Measurements from ENCODE around the gene SCGN. TPM values are rescaled to one million over a fixed set of nuclear protein-coding genes. Genes with fewer than 3 reads are reported as not detected.

SCGN gene
- total RNA-seq, 4 donors from 2014 or later: 0.35 to 3.6 (median 1.3) TPM; not detected in 1

DNA sequence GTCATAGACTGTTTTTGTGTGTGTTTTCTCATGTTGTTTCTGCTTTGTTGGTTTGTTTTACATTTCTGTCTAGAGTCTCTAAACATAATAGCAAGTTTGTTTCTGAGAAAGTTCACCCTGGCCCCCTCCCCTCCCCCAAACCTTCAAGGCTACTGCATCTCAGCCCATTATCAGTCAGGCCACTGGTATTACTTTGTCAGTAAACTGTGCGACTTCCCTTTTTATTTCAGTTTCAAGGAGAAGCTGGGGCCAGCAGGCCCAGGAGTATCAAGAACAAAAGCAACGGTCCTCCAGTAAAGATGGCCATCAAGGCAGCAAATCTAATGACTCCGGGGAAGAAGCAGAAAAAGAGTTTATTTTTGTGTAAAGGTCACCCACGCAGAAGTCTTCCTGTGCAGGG lies 32.8 kb upstream of the SCGN start:
- H3K27ac ChIP-seq: no peak overlapping the region
- no peaks in the 10 kb centered on the region for H3K4me1 ChIP-seq
- no peaks in the 10 kb centered on the region for H3K36me3 ChIP-seq
- 59 to 60% methylated on average over 1 to 3 of the region's 4 CpGs for WGBS, 2 donors (ENCODE audit: low coverage in 1 of 2)
- ATAC-seq: no peak
- H3K4me3 ChIP-seq: no peak overlapping the region
- no peaks in the 10 kb centered on the region for H3K9me3 ChIP-seq
- no peaks in the 10 kb centered on the region for H3K27me3 ChIP-seq
- TF ChIP-seq POLR2A (IDR thresholded peaks at IDR 0.05) (no peak), CTCF (IDR thresholded peaks at IDR 0.05) (no peak), EP300 (IDR thresholded peaks at IDR 0.05) (no peak), POLR2AphosphoS5 (IDR thresholded peaks at IDR 0.05) (no peak)

DNA sequence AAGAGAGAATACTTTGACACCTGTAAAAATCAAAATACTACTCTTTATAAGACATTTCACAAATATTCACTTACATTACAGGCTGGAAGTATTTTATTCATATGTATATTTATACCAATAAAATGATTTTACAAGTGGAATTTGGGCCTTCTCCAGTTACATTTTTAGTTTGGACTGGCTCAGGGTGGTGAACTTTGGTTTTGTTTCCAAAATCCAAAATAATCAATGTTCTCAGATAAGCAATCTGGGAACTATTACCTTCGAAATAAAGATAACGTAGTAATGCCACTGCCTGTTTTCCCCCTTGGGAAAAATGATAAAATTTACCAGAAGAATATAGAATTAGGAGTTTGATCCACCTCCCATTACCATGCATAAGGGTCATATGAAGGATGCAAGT lies 31.6 kb upstream of the SCGN start:
- H3K4me3 ChIP-seq: no peak overlapping the region
- H3K27me3 ChIP-seq: no peaks in the 10 kb centered on the region
- no peak for TF ChIP-seq CTCF (IDR thresholded peaks at IDR 0.05)
- TF ChIP-seq POLR2A (IDR thresholded peaks at IDR 0.05): no peak
- TF ChIP-seq EP300 (IDR thresholded peaks at IDR 0.05): no peak
- no peak for TF ChIP-seq POLR2AphosphoS5 (IDR thresholded peaks at IDR 0.05)
- no peak overlapping the region for H3K27ac ChIP-seq
- no peak for ATAC-seq
- WGBS, 2 donors (ENCODE audit: low coverage in 1 of 2): 76 to 89% methylated on average over 2 of the region's 2 CpGs
- no peaks in the 10 kb centered on the region for H3K9me3 ChIP-seq
- no peaks in the 10 kb centered on the region for H3K36me3 ChIP-seq
- no peaks in the 10 kb centered on the region for H3K4me1 ChIP-seq

GRCh38 chr6:25623065-25623464 lies 28.9 kb upstream of the SCGN start:
- ATAC-seq: no peak
- TF ChIP-seq CTCF (IDR thresholded peaks at IDR 0.05) (no peak), EP300 (IDR thresholded peaks at IDR 0.05) (no peak), POLR2AphosphoS5 (IDR thresholded peaks at IDR 0.05) (no peak), POLR2A (IDR thresholded peaks at IDR 0.05) (no peak)

DNA sequence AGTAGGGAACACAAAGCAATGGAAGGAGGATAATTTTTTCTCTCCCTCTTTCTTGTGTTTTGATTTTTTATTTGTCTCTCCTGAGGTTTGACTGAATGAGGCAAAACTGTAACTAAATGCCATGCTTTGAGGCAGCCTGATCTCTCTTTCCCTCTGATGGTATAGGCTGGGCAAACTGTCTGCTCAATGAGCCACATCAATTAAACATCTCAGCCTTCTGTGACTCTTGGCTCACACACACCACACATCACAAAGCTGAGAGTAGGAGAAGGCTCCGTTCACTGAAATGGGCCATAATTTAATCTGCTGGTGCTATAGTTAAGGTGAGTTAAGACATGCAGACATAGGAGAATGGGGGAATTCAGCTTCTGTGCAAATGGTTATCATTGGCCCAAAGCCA lies 28.1 kb upstream of the SCGN start:
- WGBS, 2 donors (ENCODE audit: low coverage in 1 of 2): 82% methylated on average over 1 of the region's 1 CpG; no CpG with 5 or more reads in 1 of the 2 donors
- no peaks in the 10 kb centered on the region for H3K9me3 ChIP-seq
- TF ChIP-seq CTCF (IDR thresholded peaks at IDR 0.05) (no peak), POLR2AphosphoS5 (IDR thresholded peaks at IDR 0.05) (no peak), EP300 (IDR thresholded peaks at IDR 0.05) (no peak), POLR2A (IDR thresholded peaks at IDR 0.05) (no peak)
- H3K36me3 ChIP-seq: no peaks in the 10 kb centered on the region
- no peak overlapping the region for H3K4me3 ChIP-seq
- no peak overlapping the region for H3K27ac ChIP-seq
- no peak for ATAC-seq
- H3K4me1 ChIP-seq: no peaks in the 10 kb centered on the region
- no peaks in the 10 kb centered on the region for H3K27me3 ChIP-seq

More at GRCh38 chr6:25623065-25623464, 28.9 kb upstream of the SCGN start:
- H3K36me3 ChIP-seq: no peaks in the 10 kb centered on the region
- no peaks in the 10 kb centered on the region for H3K27me3 ChIP-seq
- no peaks in the 10 kb centered on the region for H3K4me1 ChIP-seq
- H3K27ac ChIP-seq: no peak overlapping the region
- no peaks in the 10 kb centered on the region for H3K9me3 ChIP-seq
- 23 to 29% methylated on average over 1 of the region's 1 CpG for WGBS, 2 donors (ENCODE audit: low coverage in 1 of 2)
- no peak overlapping the region for H3K4me3 ChIP-seq

DNA sequence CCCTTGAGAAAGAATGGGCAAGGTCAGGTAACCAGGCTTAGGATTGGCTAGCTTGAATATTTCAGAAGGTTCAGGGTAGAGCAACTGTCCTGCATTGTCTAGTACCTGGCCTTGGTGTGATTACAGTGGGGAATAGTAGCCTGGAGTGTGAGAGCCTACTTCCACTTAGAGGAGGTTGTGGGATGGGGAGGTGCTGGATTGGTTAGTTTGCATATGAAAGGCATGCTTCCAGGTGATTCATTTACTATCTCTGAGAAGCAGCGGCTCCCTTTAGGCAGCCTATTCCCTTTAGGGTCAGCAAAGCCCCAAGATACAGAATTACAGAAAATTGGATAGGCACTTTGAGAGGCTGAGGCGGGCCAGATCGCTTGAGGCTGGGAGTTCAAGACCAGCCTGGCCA lies 25.0 kb upstream of the SCGN start:
- 57 to 72% methylated on average over 2 to 3 of the region's 3 CpGs for WGBS, 2 donors (ENCODE audit: low coverage in 1 of 2)
- Histone ChIP-seq H3K9me3 (no peaks in the 10 kb centered on the region), H3K27me3 (peaks cover 5% of the 10 kb centered on the region), H3K36me3 (no peaks in the 10 kb centered on the region), H3K27ac (no peak overlapping the region), H3K4me1 (no peaks in the 10 kb centered on the region), H3K4me3 (no peak overlapping the region)
- no peak for TF ChIP-seq POLR2AphosphoS5 (IDR thresholded peaks at IDR 0.05)
- no peak for TF ChIP-seq EP300 (IDR thresholded peaks at IDR 0.05)
- no peak for TF ChIP-seq POLR2A (IDR thresholded peaks at IDR 0.05)
- no peak for TF ChIP-seq CTCF (IDR thresholded peaks at IDR 0.05)
- no peak for ATAC-seq

Measured in gastroesophageal sphincter (tissue), 4 donors.